Measurements from ENCODE around the gene SOWAHA.

- TF ChIP-seq SP1 (IDR thresholded peaks at IDR 0.05) (no peak), ARNT (IDR thresholded peaks at IDR 0.05) (no peak), FOXM1 (IDR thresholded peaks at IDR 0.05; ENCODE audit: borderline replicate concordance) (no peak), PKNOX1 (IDR thresholded peaks at IDR 0.05) (no peak)
These were observed 52.7 kb downstream of the SOWAHA start for GRCh38 chr5:132865668-132866341.
